Islet of Langerhans (tissue), 1 donor: ENCODE measurements around the gene PRDM2.

ENCODE experiments used
- FAIRE-seq: peaks from one replicate; lab custom pipeline; 2011; peaks lifted over from hg19 to GRCh38; lab: Jason Lieb, UNC

Gene PRDM2

GRCh38 chr1:13763991-13764390, 64.0 kb downstream of the PRDM2 start:
- no peak for FAIRE-seq

- FAIRE-seq, result no peak
These were observed 64.8 kb downstream of the PRDM2 start for GRCh38 chr1:13764588-13765332.

- FAIRE-seq, result no peak
These were observed 66.9 kb downstream of the PRDM2 start for GRCh38 chr1:13766592-13767564.

- no peak for FAIRE-seq
These were observed 69.2 kb downstream of the PRDM2 start for GRCh38 chr1:13769212-13769611.

- no peak for FAIRE-seq
These were observed 69.8 kb downstream of the PRDM2 start for GRCh38 chr1:13769830-13770229.

GRCh38 chr1:13770743-13771142, 70.8 kb downstream of the PRDM2 start:
- FAIRE-seq, result no peak

- FAIRE-seq, result no peak
These were observed 71.8 kb downstream of the PRDM2 start for GRCh38 chr1:13771745-13772144.

GRCh38 chr1:13772271-13772670, 72.3 kb downstream of the PRDM2 start:
- no peak for FAIRE-seq

GRCh38 chr1:13774121-13774520, 74.1 kb downstream of the PRDM2 start:
- no peak for FAIRE-seq

GRCh38 chr1:13775459-13775858, 75.5 kb downstream of the PRDM2 start:
- no peak for FAIRE-seq

GRCh38 chr1:13775916-13776315, 75.9 kb downstream of the PRDM2 start:
- FAIRE-seq, result no peak

GRCh38 chr1:13778431-13778830, 78.4 kb downstream of the PRDM2 start:
- FAIRE-seq, result no peak

GRCh38 chr1:13779930-13780329, 79.9 kb downstream of the PRDM2 start:
- FAIRE-seq, result no peak

- no peak for FAIRE-seq
These were observed 80.8 kb downstream of the PRDM2 start for GRCh38 chr1:13780780-13781179.

- FAIRE-seq, result no peak
These were observed 81.2 kb downstream of the PRDM2 start for GRCh38 chr1:13781228-13781627.

- FAIRE-seq, result no peak
These were observed 82.1 kb downstream of the PRDM2 start for GRCh38 chr1:13781907-13782633.

- no peak for FAIRE-seq
These were observed 82.8 kb downstream of the PRDM2 start for GRCh38 chr1:13782634-13783360.

- no peak for FAIRE-seq
These were observed 83.6 kb downstream of the PRDM2 start for GRCh38 chr1:13783551-13783950.

- no peak for FAIRE-seq
These were observed 85.0 kb downstream of the PRDM2 start for GRCh38 chr1:13784971-13785370.

- no peak for FAIRE-seq
These were observed 86.6 kb downstream of the PRDM2 start for GRCh38 chr1:13786541-13786940.

- no peak for FAIRE-seq
These were observed 88.8 kb downstream of the PRDM2 start for GRCh38 chr1:13788795-13789194.
